Measurements from ENCODE around the gene SRL.

DNA sequence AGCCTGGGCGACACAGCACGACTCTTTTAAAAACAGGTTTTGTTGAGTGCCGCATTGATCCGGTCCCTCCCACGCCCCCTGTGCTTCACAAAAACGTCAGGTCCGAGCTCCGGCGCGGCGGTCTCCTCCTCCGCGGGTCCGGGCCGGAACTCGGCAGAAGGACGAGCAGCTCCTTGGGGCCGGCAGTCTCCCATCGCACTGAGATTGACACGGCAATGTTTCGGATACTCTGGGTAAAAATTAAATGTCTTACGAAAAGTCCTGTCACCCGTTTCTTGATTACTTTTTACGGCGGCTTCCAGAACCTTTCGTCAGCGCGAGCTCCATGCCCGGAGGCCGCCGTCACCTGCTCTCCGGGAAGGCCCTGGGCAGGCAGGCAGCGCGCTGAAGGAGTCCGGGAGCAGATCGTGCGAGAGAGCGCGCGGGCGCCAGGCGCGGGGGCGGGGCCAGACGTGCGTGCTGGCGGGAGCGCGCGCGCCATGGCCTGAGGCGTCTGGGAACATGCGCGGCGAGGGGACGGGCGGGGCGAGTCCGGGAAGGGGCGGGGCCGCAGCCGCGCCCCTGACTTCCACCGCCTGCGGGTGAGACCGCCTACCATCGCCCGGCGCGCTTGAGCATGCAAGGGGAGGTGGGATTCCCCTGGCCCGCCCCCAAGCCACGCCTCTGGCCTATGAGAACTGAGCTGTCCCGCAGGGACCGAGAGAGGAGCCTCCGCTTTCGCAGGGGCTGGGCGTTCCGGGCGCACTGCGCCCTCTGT is 11.7 kb upstream of the SRL start:
- TF ChIP-seq POLR2A (IDR thresholded peaks at IDR 0.05), result peak; percentile 86 to 94
- TF ChIP-seq CTCF (IDR thresholded peaks at IDR 0.05), result peak in 1 of 6 experiments; percentile 9

Measured in adrenal gland (tissue), 5 donors.